ENCODE results near the gene RNF224. TPM values are rescaled to one million over a fixed set of nuclear protein-coding genes. Genes with fewer than 3 reads are reported as not detected.

The RNF224 gene
- total and polyA plus RNA-seq, 2 of the 13 experiments (the other 11 are each of a cell fraction or from before 2014, with no cell fraction given) = 0.09 TPM; not detected in 1

DNA sequence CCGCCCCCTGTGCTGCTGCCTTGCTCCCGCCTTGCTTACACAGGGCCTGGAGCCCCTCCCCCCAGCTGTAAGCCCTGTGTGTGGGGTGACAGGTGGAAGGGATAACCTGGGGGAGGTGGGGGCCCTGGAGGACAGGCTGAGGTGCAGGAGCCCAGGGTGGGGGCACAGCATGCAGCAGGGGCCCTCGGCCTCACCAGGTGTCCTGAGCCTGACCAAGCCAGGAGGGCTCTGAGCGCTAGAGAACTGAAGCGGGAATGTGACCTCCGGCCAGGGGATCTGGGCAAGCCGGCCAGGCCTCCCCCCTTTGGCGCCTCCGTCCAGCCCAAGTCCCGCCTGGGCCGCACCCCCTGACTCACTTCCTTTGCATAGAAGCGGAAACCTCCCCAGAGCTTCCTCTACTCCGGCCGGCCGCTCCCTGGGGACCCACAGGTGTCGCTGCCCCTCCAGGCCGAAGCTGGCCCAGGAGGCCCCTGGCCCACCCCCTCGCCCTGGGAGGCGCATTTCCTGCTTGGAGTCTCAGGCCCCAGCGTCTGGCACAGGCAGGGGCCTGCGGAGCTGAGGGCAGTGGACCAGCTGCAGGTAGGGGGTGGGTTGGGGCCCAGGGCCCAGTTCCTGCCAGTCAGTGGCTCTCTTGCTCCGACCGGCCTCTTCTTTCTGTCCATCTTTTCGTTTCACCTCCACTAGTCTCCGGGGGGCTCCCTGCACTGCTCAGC, 50.2 kb downstream of the RNF224 start, which contains the start of gene TOR4A (continued):
- TF ChIP-seq TRAFD1 (CRISPR knock-in tag; IDR thresholded peaks at IDR 0.05; ENCODE audit: borderline replicate concordance) (peak; percentile 73; the same call in 1 of the 2 replicates), ZNF256 (CRISPR knock-in tag; conservative IDR thresholded peaks at IDR 0.05) (no peak), LCORL (IDR thresholded peaks at IDR 0.05) (no peak), LCORL (CRISPR knock-in tag; IDR thresholded peaks at IDR 0.05) (peak; percentile 90), ZNF746 (CRISPR knock-in tag; IDR thresholded peaks at IDR 0.05) (peak; percentile 29; the same call in 1 of the 2 replicates), ZNF10 (CRISPR knock-in tag; IDR thresholded peaks at IDR 0.05; ENCODE audit: borderline replicate concordance, low read depth) (no peak; the same call in 1 of the 2 replicates), HMGXB4 (CRISPR knock-in tag; IDR thresholded peaks at IDR 0.05; ENCODE audit: borderline replicate concordance in 1 of 2, low read depth in 1 of 2) (peak; percentile 93 to 98), MTF2 (CRISPR knock-in tag; IDR thresholded peaks at IDR 0.05; ENCODE audit: borderline replicate concordance) (peak; percentile 66; the same call in 1 of the 2 replicates), KDM5A (IDR thresholded peaks at IDR 0.05; ENCODE audit: borderline replicate concordance, low read length) (no peak)
- TF ChIP-seq, protein P1, sequence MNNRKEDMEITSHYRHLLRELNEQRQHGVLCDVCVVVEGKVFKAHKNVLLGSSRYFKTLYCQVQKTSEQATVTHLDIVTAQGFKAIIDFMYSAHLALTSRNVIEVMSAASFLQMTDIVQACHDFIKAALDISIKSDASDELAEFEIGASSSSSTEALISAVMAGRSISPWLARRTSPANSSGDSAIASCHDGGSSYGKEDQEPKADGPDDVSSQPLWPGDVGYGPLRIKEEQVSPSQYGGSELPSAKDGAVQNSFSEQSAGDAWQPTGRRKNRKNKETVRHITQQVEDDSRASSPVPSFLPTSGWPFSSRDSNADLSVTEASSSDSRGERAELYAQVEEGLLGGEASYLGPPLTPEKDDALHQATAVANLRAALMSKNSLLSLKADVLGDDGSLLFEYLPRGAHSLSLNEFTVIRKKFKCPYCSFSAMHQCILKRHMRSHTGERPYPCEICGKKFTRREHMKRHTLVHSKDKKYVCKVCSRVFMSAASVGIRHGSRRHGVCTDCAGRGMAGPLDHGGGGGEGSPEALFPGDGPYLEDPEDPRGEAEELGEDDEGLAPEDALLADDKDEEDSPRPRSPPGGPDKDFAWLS (CRISPR knock-in tag; IDR thresholded peaks at IDR 0.05; ENCODE audit: borderline replicate concordance) = no peak
- TF ChIP-seq, protein P2, sequence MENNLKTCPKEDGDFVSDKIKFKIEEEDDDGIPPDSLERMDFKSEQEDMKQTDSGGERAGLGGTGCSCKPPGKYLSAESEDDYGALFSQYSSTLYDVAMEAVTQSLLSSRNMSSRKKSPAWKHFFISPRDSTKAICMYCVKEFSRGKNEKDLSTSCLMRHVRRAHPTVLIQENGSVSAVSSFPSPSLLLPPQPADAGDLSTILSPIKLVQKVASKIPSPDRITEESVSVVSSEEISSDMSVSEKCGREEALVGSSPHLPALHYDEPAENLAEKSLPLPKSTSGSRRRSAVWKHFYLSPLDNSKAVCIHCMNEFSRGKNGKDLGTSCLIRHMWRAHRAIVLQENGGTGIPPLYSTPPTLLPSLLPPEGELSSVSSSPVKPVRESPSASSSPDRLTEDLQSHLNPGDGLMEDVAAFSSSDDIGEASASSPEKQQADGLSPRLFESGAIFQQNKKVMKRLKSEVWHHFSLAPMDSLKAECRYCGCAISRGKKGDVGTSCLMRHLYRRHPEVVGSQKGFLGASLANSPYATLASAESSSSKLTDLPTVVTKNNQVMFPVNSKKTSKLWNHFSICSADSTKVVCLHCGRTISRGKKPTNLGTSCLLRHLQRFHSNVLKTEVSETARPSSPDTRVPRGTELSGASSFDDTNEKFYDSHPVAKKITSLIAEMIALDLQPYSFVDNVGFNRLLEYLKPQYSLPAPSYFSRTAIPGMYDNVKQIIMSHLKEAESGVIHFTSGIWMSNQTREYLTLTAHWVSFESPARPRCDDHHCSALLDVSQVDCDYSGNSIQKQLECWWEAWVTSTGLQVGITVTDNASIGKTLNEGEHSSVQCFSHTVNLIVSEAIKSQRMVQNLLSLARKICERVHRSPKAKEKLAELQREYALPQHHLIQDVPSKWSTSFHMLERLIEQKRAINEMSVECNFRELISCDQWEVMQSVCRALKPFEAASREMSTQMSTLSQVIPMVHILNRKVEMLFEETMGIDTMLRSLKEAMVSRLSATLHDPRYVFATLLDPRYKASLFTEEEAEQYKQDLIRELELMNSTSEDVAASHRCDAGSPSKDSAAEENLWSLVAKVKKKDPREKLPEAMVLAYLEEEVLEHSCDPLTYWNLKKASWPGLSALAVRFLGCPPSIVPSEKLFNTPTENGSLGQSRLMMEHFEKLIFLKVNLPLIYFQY (CRISPR knock-in tag; IDR thresholded peaks at IDR 0.05; ENCODE audit: borderline replicate concordance) = peak; percentile 90
